Right forelimb (tissue), 1 donor: ENCODE results near the gene RICTOR.
"Not testable (repeated sequence)": the region's sequence is repeated elsewhere in the genome, so short reads cannot be mapped to it uniquely, and the experiment has no call there.

Source experiments
- DNase-seq: peaks from one replicate; pipeline ENCODE4 v3.0.0-alpha.2; 2018

Gene RICTOR

DNA sequence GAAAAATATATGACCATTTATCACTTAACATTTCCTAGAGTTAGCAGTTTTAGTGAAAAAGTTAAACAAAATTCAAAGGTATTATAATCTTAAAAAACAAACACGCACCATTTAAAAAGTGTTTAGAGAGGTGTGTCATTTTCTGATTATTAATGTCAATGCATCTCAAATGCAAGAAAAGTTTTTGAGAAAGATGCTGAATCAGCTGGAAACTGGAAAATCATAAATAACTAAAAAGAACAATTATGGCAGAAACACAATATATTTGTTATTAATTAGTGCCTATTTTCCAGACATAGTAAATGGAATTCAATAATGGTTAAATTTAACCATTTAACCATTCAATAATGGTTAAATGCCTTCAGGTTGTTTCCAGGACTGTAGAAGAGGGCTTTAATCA lies 64.9 kb downstream of the RICTOR start:
- DNase-seq = no peak

DNA sequence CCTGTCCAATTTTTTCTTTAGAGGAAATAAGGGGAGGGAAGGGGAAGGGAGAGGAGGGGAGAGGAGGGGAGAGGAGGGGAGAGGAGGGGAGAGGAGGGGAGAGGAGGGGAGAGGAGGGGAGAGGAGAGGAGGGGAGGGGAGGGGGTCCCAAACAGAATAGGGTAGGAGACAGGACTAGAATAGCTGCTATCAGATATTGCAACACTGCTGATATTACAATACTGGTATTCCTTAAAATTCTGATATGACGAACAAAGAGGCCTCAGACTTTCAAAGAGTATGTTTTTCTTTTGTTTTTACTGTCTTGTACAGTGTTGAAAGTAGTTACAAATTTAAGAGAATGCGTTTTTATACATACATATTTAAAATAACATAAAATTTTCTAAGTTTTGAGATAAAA lies 67.5 kb downstream of the RICTOR start:
- DNase-seq = no peak

- DNase-seq = no peak
These were observed 68.5 kb downstream of the RICTOR start for GRCh38 chr5:39005566-39006232.

DNA sequence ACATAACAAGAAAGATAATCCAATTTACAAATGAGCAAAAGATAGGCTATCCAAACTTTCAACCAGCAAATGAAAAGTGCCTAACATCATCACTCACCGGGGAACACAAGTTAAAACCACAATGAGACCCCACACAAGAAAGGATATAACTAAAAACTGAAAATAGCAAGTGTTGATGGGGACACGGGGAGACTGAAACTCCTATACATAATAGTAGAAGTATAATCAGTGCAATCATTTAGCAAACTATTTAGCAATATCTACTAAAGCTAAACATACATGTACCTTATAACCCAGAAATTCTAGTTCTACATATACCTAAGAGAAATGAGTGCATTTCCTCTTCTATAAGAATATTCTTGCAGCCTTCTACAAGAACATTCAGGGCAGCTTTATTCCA lies 72.5 kb downstream of the RICTOR start:
- no peak for DNase-seq

DNA sequence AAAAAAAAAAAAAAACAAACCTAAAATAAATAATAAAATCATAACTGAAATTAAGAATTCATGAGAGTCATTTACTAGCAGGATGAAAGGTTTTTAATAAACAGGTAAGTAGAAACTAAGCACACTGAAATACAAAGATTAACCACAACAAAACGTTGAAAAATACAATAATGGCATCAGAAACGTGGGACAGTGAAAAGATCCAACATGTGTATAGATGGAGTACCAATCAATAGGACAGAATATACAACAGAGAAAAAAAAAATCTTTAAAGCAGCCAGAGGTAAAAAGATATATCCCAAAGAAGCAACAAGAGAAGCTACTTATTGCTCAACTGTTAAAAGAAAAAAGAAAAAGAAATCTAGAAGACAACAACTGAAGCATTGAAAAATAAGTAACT lies 75.2 kb downstream of the RICTOR start:
- DNase-seq = no peak

DNA sequence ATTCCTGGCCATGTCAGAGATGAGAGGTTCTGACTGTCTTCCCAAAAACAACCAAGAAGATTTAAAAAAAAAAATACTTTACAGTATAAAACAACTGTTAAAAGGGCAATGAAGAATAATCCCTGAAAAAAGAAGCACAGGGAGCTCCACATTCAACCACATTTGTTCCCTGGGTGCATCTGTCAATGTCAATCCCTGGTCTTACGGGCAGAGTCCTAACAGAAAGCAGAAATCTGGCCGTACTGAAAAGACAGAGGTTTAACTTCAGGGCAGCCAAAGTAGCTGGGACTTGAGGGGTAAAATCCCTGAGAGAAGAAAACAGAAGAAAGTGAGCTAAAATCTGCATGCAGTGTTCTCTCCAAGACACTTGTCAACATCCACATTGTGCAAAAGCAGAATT lies 76.6 kb downstream of the RICTOR start:
- no peak for DNase-seq

DNA sequence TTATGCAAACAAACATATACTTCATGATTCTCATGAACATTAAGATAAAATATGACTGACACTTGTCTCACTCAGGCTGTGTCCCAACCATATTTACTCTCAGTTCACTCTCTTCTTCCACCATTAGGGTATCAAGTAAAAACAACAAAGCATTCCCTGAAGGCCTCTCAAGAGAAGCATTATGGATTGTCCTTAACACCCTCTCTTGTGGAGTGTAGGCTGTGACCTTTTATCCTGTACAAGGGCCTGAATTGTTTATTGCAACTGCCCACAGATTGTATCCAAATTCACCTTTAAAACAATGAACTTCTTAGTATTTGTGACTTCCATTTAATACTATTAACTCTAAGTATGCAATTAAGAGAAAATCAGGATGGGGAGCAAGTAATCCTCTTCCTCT lies 78.1 kb downstream of the RICTOR start:
- no peak for DNase-seq

- no peak for DNase-seq
These were observed 79.8 kb downstream of the RICTOR start for GRCh38 chr5:38994324-38994927.

DNA sequence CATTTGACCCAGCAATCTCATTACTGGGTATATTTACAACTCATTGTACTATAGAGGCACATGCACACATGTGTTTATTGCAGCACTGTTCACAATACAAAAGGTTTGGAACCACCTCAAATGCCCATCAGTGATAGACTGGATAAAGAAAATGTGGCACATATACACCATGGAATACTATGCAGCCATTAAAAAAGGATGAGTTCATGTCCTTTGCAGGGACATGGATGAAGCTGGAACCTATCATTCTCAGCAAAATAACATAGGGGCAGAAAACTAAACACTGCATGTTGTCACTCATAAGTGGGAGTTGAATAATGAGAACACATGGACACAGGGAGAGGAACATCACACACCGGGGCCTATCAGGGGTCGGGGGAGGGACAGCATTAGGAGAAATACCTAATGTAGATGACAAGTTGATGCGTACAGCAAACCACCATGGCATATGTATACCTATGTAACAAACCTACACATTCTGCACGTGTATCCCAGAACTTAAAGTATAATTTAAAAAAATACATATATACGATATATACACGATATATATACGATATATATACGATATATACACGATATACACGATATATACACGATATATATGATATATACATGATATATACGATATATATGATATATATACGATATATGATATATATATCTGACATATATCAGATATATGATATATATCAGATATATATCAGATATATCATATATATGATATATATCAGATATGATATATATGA lies 84.1 kb downstream of the RICTOR start:
- DNase-seq = not testable (repeated sequence)

DNA sequence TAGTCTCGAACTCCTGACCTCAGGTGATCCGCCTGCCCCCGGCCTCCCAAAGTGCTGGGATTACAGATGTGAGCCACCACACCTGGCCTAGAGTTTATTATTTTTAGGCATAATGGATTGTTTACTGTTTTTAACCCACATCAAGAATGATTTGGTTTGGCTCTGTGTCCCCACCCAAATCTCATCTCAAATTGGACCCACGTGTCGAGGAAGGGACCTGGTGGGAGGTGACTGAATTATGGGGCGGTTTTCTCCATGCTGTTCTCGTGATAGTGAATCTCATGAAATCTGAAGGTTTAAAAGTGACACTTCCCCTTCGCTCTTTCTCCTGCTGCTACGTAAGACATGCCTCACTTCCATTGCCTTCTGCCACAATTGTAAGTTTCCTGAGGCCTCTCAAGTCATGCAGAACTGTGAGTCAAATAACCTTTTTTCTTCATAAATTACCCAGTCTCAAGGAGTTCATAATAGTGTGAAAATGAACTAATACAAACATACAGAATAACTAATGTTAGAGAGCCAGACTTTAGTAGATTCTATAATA lies 88.2 kb downstream of the RICTOR start:
- no peak for DNase-seq

DNA sequence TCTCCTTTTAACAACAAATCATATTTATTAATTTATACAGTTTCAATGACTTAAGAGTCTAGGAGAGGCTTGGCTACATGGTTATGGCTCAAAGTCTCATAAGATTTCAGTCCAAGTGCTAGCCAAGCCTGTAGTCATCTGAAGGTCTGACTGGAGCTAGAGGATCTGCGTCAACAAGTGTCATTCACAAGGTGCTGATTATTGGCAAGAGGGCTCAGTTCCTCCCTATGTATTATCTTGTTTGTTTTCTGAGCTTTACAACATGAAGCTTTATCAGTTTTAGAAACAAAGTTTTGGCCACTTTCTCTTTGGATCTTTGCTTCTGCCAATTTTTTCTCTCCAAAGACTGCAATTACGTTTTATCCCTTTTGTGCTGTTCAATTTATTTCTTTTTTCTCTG lies 94.7 kb downstream of the RICTOR start:
- no peak for DNase-seq

GRCh38 chr5:38978036-38978435 lies 96.2 kb downstream of the RICTOR start:
- DNase-seq = no peak

DNA sequence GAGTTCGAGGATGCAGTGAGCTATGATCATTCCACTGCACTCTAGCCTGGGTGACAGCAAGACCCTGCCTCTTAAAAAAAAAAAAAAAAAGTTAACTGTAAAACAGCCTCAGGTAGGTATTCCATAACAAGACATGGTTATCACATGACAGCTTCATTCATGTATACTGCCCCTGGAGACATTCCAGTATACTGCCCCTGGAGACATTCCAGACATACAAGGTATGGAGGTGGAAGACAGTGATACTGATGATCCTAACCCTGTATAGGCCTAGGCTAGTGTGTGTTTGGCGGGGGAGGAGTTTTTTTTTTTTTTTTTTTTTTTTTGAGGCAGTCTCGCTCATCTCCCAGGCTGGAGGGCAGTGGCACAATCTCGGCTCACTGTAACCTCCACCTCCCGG lies 105.5 kb downstream of the RICTOR start:
- DNase-seq = no peak

DNA sequence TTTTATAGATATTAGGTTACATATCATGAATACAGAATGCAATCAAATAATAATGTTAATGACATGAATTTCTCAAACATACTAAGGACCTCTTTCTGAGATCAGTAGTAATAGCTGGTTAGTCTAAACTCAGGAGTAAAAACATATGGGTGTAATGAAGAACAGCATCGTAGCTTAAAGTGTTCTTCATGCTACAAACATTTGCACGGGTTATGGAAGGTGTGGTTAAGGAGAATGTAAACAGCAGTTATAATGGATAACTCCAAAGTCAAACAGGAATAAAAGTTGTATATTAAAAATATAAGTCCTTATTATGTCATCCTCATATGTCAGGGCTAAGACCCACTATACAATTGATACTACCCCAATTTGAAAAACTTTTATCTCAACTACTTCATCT lies 112.5 kb downstream of the RICTOR start:
- no peak for DNase-seq

DNA sequence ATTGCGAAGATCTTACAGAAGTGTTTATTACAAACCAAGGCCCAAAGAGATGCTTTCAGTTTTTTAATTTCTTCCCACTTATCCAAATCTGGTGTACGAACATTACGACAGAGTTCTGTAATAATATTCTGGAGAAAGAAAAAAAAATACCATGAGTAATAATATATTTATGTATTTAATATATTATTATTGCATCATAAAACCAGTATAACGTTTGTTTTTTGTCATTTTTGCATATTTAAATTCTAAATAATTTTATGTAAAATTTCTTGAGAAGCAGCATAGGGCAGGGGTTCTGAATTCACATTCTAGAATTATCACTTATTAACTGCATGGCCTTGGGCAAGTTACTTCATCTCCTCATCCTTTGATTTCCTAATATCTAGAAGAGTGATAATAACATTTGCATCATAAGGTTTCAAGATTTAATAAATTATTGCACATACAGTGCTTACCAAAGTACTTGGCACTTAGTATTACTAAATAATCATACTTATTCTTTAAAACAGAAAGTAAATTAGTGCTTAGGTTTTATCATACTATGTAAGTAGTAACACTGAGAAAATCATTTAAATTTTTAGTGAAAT lies 120.7 kb downstream of the RICTOR start:
- no peak for DNase-seq

DNA sequence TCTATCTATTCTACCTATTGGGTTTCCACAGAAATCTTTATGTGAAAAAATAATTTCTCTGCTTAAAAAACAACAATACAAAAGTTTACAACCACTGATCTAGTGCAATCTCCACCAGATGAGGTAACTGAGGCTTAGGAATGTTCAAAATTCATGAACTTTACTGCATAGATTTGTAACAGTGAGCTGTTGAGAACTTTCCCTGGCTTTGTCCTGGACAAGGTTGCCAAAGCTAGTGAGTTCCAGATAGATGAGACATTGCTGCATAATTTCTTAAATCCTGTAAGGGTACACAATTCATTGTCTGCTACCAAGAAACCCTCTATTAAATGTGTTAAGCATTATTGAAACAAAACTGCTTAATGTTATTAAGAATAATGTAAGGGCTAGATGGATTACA lies 125.7 kb downstream of the RICTOR start:
- DNase-seq = no peak

DNA sequence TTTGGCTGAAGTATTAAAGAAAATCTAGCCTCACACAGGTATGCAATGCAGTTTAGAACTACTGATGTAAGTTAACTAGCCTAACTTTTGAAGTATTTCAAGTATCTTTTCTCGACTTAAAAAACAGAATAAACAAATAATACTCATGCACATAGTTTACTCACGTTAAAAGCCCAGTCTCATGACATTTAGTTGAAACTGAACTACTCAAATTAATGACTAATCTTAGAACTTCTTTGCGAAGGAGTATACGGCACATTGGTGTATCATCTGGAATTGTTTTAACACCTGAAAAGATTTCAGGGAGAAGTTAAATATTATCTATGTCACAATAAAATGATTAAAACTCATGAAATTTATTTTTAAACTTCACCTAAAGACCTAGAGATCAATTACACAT lies 129.9 kb downstream of the RICTOR start:
- no peak for DNase-seq

- DNase-seq = no peak
These were observed 132.3 kb downstream of the RICTOR start for GRCh38 chr5:38941912-38942311.

DNA sequence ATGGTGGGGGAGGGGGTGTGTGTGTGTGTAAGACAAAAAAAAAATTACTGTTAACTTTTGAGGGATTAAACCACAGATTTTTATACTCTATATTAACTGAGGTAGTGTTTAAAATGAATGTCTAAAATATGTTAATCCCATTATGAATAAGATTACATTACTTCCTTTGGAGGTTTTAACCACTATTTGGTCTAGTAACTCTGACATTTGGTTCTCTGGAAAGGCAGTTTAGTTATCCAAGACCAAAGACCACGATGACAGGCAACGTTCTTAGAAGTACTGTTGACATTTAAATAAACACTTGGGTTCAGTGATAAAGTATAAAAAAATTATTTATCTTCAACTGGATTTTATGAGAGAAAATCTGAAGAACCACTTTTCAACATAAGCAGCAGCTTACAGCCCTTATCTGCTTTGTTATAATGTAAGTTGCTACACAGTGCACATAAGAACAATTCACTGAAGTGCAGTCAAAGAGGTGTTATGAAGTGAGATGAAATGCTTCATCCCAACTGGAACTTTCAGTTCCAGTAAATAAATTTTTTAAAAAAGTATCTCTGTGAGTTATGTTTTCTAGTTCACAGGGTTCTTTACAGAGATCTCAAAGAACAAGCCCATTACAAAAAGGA lies 133.9 kb downstream of the RICTOR start:
- DNase-seq = no peak

- DNase-seq = no peak
These were observed 135.2 kb downstream of the RICTOR start for GRCh38 chr5:38938973-38939372.

- no peak for DNase-seq
These were observed 135.8 kb downstream of the RICTOR start for GRCh38 chr5:38938424-38938823.

GRCh38 chr5:38936269-38936668 lies 137.9 kb downstream of the RICTOR start:
- no peak for DNase-seq

DNA sequence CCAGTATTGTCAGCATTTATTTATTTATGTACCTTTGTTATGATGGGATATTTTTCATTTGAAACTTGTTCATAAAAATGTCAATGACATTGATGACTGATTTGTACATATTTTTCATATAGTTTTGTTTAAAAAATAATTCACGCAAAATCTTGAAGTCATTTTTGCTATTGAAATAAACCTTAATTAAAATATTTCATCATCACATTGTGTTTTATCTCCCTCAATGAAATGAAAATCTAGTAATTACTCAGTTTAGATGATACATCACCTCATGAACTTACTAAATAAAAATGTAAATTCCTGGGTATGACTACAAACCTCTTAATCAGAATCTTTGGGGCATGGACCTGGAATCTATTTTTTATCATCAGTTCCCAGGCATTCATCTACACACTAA lies 138.8 kb downstream of the RICTOR start:
- no peak for DNase-seq
